C1 segment of cervical spinal cord (tissue), 14 donors: ENCODE data around the gene UPF3A.
A peak's percentile ranks its signal among the peaks of the same experiment; 100 is the strongest.
"Not testable (repeated sequence)": the region's sequence is repeated elsewhere in the genome, so short reads cannot be mapped to it uniquely, and the experiment has no call there.

Source experiments
- DNase-seq, 14 donors: peaks; one replicate each; lab custom pipeline; 2025; lab: John Stamatoyannopoulos, UW

UPF3A gene

GRCh38 chr13:114334305-114335053, 53.1 kb downstream of the UPF3A start:
- no peak for DNase-seq

- DNase-seq, result not testable (repeated sequence)
These were observed 55.1 kb downstream of the UPF3A start for GRCh38 chr13:114336457-114336856.

GRCh38 chr13:114338959-114339358, 57.6 kb downstream of the UPF3A start:
- DNase-seq, result no peak

GRCh38 chr13:114339857-114340534, 58.6 kb downstream of the UPF3A start:
- DNase-seq, result peak in 1 of 14 donors; percentile 2

DNA sequence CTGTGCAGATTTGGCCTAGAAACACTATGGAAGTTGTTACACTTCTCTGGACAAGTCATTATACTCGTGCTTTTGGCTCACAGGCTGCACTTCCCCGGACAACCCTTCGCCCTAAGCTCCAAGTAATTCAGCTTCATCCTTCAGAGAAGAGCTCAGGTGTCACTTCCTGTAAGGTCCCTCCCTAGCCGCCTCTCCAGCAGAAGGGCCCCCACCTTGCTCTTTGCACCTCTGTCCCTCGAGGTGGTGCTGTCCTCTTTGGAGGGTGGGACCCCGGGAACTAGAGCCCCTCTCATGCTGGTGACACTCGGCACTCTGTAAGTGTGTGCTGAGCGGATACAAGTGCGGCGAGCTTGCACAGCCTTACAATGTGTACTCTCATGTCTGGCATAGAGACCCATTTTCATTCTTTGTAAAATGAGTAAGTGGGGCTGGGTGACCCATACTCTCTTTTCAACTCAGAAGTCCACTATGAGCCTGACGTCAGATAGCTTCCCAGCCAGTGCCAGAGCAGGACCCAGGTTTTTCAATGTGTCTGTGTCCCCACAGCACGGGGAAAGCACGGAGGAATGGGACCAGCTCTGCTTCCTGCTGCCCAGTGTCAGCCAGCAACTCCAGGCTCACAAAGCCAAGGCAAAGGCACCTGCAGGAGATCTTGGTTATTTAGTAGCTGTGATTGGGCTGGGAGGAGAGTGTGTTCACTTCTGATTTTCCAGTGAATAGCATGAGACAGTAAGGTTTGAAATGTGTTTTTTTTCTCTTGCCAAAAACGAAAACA, 59.8 kb downstream of the UPF3A start:
- DNase-seq, result no peak

DNA sequence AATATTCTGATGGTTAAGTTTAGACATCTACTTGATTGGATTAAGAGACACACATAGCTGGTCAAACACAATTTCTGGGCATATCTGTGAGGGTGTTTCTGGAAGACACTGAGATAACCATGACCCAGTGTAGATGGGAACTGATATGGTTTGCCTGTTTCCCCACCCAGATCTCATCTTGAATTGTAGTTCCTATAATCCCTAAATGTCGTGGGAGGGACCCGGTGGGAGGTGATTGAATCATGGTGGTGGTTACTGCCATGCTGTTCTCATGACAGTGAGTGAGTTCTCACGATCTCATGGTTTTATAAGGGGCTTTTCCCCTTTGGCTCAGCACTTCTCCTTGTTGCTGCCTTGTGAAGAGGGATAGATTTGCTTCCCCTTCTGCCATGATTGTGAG, 65.9 kb downstream of the UPF3A start:
- DNase-seq, result not testable (repeated sequence)

GRCh38 chr13:114352763-114353162, 71.4 kb downstream of the UPF3A start:
- DNase-seq, result not testable (repeated sequence)

- DNase-seq, result not testable (repeated sequence)
These were observed 72.0 kb downstream of the UPF3A start for GRCh38 chr13:114353382-114353781.
